Neuronal stem cell (in vitro differentiated cells): ENCODE results near the gene AOPEP.

Source experiments
- DNase-seq: peaks from one replicate; pipeline ENCODE4 v3.0.0-alpha.2; 2013; ENCODE audit warnings: low spot score
- H2AFZ ChIP-seq: one replicate; pipeline ENCODE4 v1.6.1; 2013; ENCODE audit warnings: mild to moderate bottlenecking, low read length, inconsistent platforms
- H2AK5ac ChIP-seq: 2 replicates; pipeline ENCODE4 v1.6.1; 2013; ENCODE audit warnings: low read depth, mild to moderate bottlenecking, inconsistent platforms, low read length, moderate library complexity, mixed read lengths
- H2BK120ac ChIP-seq: 2 replicates; pipeline ENCODE4 v1.6.1; 2013; ENCODE audit warnings: low read depth, mild to moderate bottlenecking, inconsistent platforms, low read length, moderate library complexity, mixed read lengths
- H2BK12ac ChIP-seq: one replicate; pipeline ENCODE4 v1.6.1; 2013; ENCODE audit warnings: low read length, inconsistent platforms
- H2BK15ac ChIP-seq: 2 replicates; pipeline ENCODE4 v1.6.1; 2013; ENCODE audit warnings: mild to moderate bottlenecking, low read length, inconsistent platforms, mixed read lengths
- H2BK5ac ChIP-seq: one replicate; pipeline ENCODE4 v1.6.1; 2013; ENCODE audit warnings: inconsistent platforms, mild to moderate bottlenecking, low read length, moderate library complexity
- H3K14ac ChIP-seq: one replicate; pipeline ENCODE4 v1.6.1; 2013; ENCODE audit warnings: low read length, inconsistent platforms
- H3K18ac ChIP-seq: 2 replicates; pipeline ENCODE4 v1.6.1; 2013; ENCODE audit warnings: low read length, inconsistent platforms
- H3K23ac ChIP-seq: 2 replicates; pipeline ENCODE4 v1.6.1; 2013; ENCODE audit warnings: low read depth, mild to moderate bottlenecking, mixed read lengths, low read length, inconsistent platforms; ENCODE audit not compliant: poor library complexity
- H3K27ac ChIP-seq: replicated peaks from 3 replicates; pipeline ENCODE4 v1.5.1; 2013; ENCODE audit warnings: low read length, inconsistent platforms
- H3K27me3 ChIP-seq, 3 experiments: 2 replicates each; pipeline ENCODE4 v1.6.1; 2013; ENCODE audit warnings: low read length in 3 of 3, mild to moderate bottlenecking in 2 of 3, inconsistent platforms in 1 of 3, low read depth in 1 of 3, mixed read lengths in 1 of 3, moderate library complexity in 1 of 3; ENCODE audit not compliant: control insufficient read depth in 3 of 3, insufficient read depth in 3 of 3
- H3K36me3 ChIP-seq, 2 donors: replicated peaks in 1 of 2; 2 replicates each; pipeline ENCODE4 v1.6.1; 2013; ENCODE audit warnings: low read length in 2 of 2; ENCODE audit not compliant: control insufficient read depth in 2 of 2, insufficient read depth in 2 of 2
- H3K4ac ChIP-seq: 2 replicates; pipeline ENCODE4 v1.6.1; 2013; ENCODE audit warnings: inconsistent platforms, mild to moderate bottlenecking, low read length, moderate library complexity
- H3K4me1 ChIP-seq, 2 donors: 1 replicate in 1 of 2; 2 replicates in 1 of 2; pipeline ENCODE4 v1.6.1; 2013; ENCODE audit warnings: low read length in 2 of 2, low read depth in 1 of 2; ENCODE audit not compliant: control insufficient read depth in 2 of 2, insufficient read depth in 1 of 2
- H3K4me2 ChIP-seq: one replicate; pipeline ENCODE4 v1.6.1; 2013; ENCODE audit warnings: mild to moderate bottlenecking, low read length, inconsistent platforms; ENCODE audit not compliant: insufficient read depth, poor library complexity, severe bottlenecking
- H3K4me3 ChIP-seq, 2 donors: 2 replicates each; pipeline ENCODE4 v1.5.1; 2013; ENCODE audit warnings: low read length in 2 of 2, mild to moderate bottlenecking in 2 of 2, inconsistent platforms in 1 of 2, moderate library complexity in 1 of 2
- H3K79me1 ChIP-seq: one replicate; pipeline ENCODE4 v1.6.1; 2013; ENCODE audit warnings: low read depth, mild to moderate bottlenecking, inconsistent platforms, low read length, moderate library complexity
- H3K9ac ChIP-seq: one replicate; pipeline ENCODE4 v1.6.1; 2013; ENCODE audit warnings: mild to moderate bottlenecking, low read depth, low read length, inconsistent platforms; ENCODE audit not compliant: poor library complexity
- H3K9me3 ChIP-seq, 2 donors: replicated peaks in 1 of 2; 2 replicates each; pipeline versions ENCODE3 to v1.6.1; 2013; ENCODE audit warnings: low read length in 2 of 2, mild to moderate bottlenecking in 2 of 2, inconsistent platforms in 1 of 2, low read depth in 1 of 2, mixed read lengths in 1 of 2, moderate library complexity in 1 of 2; ENCODE audit not compliant: control insufficient read depth in 2 of 2, insufficient read depth in 1 of 2
- H4K8ac ChIP-seq: one replicate; pipeline ENCODE4 v1.6.1; 2013; ENCODE audit warnings: low read depth, mild to moderate bottlenecking, inconsistent platforms, low read length, moderate library complexity
- H4K91ac ChIP-seq: one replicate; pipeline ENCODE4 v1.6.1; 2013; ENCODE audit warnings: low read length, low read depth, mild to moderate bottlenecking, inconsistent platforms; ENCODE audit not compliant: poor library complexity
- WGBS, 2 donors: extraction: QIAGEN DNeasy Blood & Tissue Kit; methylation state at CpG; one replicate each; pipeline ENCODE4 v1.1.7; 2013; ENCODE audit warnings: missing lambda C conversion rate in 2 of 2, mixed read lengths in 1 of 2; ENCODE audit not compliant: insufficient read length in 2 of 2, insufficient replicate concordance in 1 of 2; ENCODE audit errors: extremely low coverage in 2 of 2; 5-methylcytosine and 5-hydroxymethylcytosine counted together

The AOPEP gene

DNA sequence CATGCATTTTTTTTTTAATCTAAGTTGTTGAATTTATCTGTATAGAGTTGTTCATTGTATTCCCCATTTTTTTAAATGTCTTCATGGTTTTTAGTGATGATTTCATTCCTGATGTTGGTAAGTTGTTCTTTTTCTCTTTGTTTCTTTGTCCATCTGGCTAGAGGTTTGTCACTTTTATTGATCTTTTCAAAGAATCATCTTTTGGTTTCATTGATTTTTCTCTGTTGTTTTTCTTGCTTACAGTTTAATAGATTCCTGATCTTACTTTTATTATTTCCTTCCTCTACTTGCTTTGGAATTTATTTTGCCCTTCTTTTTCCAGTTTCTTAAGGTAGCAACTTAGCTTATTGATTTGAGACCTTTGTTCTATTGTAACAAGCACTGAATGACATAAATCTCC is 114.2 kb downstream of the AOPEP start:
- Histone ChIP-seq H4K8ac (no peak overlapping the region), H4K91ac (no peak overlapping the region), H3K4ac (no peak overlapping the region), H3K36me3 (no peaks in the 10 kb centered on the region), H3K27me3 (no peaks in the 10 kb centered on the region), H2AK5ac (no peak overlapping the region), H2BK15ac (no peak overlapping the region), H3K27ac (no peak overlapping the region), H3K79me1 (no peaks in the 10 kb centered on the region), H3K9me3 (peaks cover 0 to 14% of the 10 kb centered on the region in 2 donors), H3K9ac (no peak overlapping the region), H3K14ac (no peak overlapping the region), H2AFZ (no peak overlapping the region), H3K4me1 (peaks cover 0 to 4% of the 10 kb centered on the region in 2 donors), H3K4me2 (no peak overlapping the region), H2BK5ac (no peak overlapping the region), H2BK12ac (no peak overlapping the region), H3K18ac (no peak overlapping the region), H2BK120ac (no peak overlapping the region), H3K23ac (no peak overlapping the region), H3K4me3 (no peak overlapping the region)
- no peak for DNase-seq

DNA sequence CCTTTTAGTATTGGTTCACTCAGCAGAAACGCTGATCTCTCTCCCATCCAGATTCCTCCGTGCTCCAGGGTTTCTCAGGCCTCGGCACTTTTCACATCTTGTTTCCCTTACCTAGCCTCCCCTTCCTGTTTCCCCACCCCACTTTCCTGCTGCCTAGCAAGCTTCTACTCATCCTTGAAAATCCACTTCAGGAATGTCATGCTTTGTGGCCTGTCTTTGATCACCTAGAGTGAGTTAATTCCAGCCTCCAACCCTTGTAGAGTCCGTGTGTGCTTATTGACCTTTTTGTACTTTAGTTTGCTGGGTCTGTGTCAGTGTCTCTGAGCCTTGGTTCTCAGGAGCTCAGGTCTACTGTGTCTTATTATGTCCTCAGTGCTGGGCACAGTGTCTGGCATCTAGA is 116.6 kb downstream of the AOPEP start:
- Histone ChIP-seq H2BK5ac (no peak overlapping the region), H3K23ac (no peak overlapping the region), H2AK5ac (no peak overlapping the region), H3K4me1 (peaks cover 0 to 4% of the 10 kb centered on the region in 2 donors), H2AFZ (no peak overlapping the region), H2BK12ac (no peak overlapping the region), H3K9me3 (peaks cover 0 to 6% of the 10 kb centered on the region in 2 donors), H2BK15ac (no peak overlapping the region), H3K27me3 (no peaks in the 10 kb centered on the region), H3K4ac (no peak overlapping the region), H2BK120ac (no peak overlapping the region), H3K27ac (no peak overlapping the region), H3K14ac (no peak overlapping the region), H4K91ac (no peak overlapping the region), H3K9ac (no peak overlapping the region), H4K8ac (no peak overlapping the region), H3K18ac (no peak overlapping the region), H3K4me3 (no peak overlapping the region), H3K79me1 (no peaks in the 10 kb centered on the region), H3K4me2 (no peak overlapping the region), H3K36me3 (no peaks in the 10 kb centered on the region)
- DNase-seq = no peak
- WGBS, 2 donors = no CpG with 5 or more reads among the region's 4 CpGs

- no CpG with 5 or more reads among the region's 3 CpGs for WGBS, 2 donors
- H3K27ac ChIP-seq = no peak overlapping the region
Observed at GRCh38 chr9:94846739-94847138, 120.2 kb downstream of the AOPEP start.

DNA sequence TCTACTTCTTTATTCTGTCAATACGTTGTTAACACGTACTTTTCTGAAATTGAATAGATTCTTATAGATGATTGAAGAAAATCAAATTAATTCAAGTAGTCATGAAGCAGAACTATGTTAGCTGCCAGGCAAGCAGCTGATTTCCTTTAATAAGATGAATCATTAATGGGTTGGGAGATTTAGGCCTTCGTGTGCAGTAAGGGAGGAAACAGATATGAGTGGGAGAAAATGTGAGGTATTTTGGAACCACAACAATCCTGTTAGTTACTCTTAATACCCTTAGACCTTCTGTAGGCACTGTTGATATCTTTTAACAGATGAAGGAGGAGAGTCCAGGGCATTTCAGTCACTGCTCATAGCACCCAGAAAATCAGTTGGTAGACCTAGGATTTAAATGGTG is 121.0 kb downstream of the AOPEP start:
- Histone ChIP-seq H2BK15ac (no peak overlapping the region), H2BK120ac (no peak overlapping the region), H3K23ac (no peak overlapping the region), H3K9me3 (no peaks in the 10 kb centered on the region), H3K14ac (no peak overlapping the region), H3K18ac (no peak overlapping the region), H2BK12ac (no peak overlapping the region), H3K4me2 (no peak overlapping the region), H3K79me1 (no peaks in the 10 kb centered on the region), H3K27me3 (no peaks in the 10 kb centered on the region), H3K36me3 (no peaks in the 10 kb centered on the region), H3K27ac (no peak overlapping the region), H2BK5ac (no peak overlapping the region), H2AFZ (no peak overlapping the region), H4K91ac (no peak overlapping the region), H3K4ac (no peak overlapping the region), H4K8ac (no peak overlapping the region), H2AK5ac (no peak overlapping the region), H3K4me3 (no peak overlapping the region), H3K9ac (no peak overlapping the region), H3K4me1 (peaks cover 0 to 4% of the 10 kb centered on the region in 2 donors)
- WGBS, 2 donors = no CpG with 5 or more reads among the region's 3 CpGs
- DNase-seq = no peak

More at GRCh38 chr9:94846739-94847138, 120.2 kb downstream of the AOPEP start:
- Histone ChIP-seq H3K9me3 (no peaks in the 10 kb centered on the region), H2AFZ (no peak overlapping the region), H3K79me1 (no peaks in the 10 kb centered on the region), H3K23ac (no peak overlapping the region), H2BK120ac (no peak overlapping the region), H3K14ac (no peak overlapping the region), H3K36me3 (no peaks in the 10 kb centered on the region), H2BK12ac (no peak overlapping the region), H2AK5ac (no peak overlapping the region), H2BK5ac (no peak overlapping the region), H3K4me1 (peaks cover 0 to 4% of the 10 kb centered on the region in 2 donors), H3K27me3 (no peaks in the 10 kb centered on the region), H3K18ac (no peak overlapping the region), H3K4me3 (no peak overlapping the region), H3K4me2 (peak overlapping the region; percentile 3), H4K91ac (no peak overlapping the region), H4K8ac (no peak overlapping the region), H2BK15ac (no peak overlapping the region), H3K4ac (no peak overlapping the region), H3K9ac (peak overlapping the region; percentile 34)
- DNase-seq = no peak
